ENCODE results near the gene NUP62CL. TPM values are rescaled to one million over a fixed set of nuclear protein-coding genes. Genes with fewer than 3 reads are reported as not detected.

Gene NUP62CL
- total RNA-seq, 1 experiment from 2014 or later, result 4.8 TPM

- ATAC-seq (no peak), DNase-seq (no peak)
- Histone ChIP-seq H3K9ac (ENCODE audit: low read length) (no peak overlapping the region), H3K4me1 (ENCODE audit: insufficient read depth, low read length) (no peaks in the 10 kb centered on the region), H3K4me3 (ENCODE audit: low read length) (no peak overlapping the region), H3K27me3 (ENCODE audit: low read length) (no peaks in the 10 kb centered on the region), H3K79me2 (ENCODE audit: low read length) (no peaks in the 10 kb centered on the region), H4K20me1 (ENCODE audit: low read length) (no peaks in the 10 kb centered on the region), H3K4me2 (ENCODE audit: low read length) (no peak overlapping the region), H3K27ac (ENCODE audit: low read length) (no peak overlapping the region), H3F3A (ENCODE audit: low read length, unreplicated experiment) (no peaks in the 10 kb centered on the region), H3K9me3 (ENCODE audit: low read length) (no peaks in the 10 kb centered on the region), H3K9me2 (replicated peaks; ENCODE audit: low read length) (no peaks in the 10 kb centered on the region), H3K36me3 (ENCODE audit: low read depth, low read length) (no peaks in the 10 kb centered on the region), H2AFZ (ENCODE audit: low read length) (no peak overlapping the region)
- TF ChIP-seq, protein P1, sequence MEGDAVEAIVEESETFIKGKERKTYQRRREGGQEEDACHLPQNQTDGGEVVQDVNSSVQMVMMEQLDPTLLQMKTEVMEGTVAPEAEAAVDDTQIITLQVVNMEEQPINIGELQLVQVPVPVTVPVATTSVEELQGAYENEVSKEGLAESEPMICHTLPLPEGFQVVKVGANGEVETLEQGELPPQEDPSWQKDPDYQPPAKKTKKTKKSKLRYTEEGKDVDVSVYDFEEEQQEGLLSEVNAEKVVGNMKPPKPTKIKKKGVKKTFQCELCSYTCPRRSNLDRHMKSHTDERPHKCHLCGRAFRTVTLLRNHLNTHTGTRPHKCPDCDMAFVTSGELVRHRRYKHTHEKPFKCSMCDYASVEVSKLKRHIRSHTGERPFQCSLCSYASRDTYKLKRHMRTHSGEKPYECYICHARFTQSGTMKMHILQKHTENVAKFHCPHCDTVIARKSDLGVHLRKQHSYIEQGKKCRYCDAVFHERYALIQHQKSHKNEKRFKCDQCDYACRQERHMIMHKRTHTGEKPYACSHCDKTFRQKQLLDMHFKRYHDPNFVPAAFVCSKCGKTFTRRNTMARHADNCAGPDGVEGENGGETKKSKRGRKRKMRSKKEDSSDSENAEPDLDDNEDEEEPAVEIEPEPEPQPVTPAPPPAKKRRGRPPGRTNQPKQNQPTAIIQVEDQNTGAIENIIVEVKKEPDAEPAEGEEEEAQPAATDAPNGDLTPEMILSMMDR (conservative IDR thresholded peaks at IDR 0.05; ENCODE audit: low read depth, low read length), result no peak
- TF ChIP-seq EZH2 (IDR thresholded peaks at IDR 0.05; ENCODE audit: low read length, unreplicated experiment) (no peak), EZH2phosphoT487 (IDR thresholded peaks at IDR 0.05; ENCODE audit: borderline replicate concordance, low read length) (no peak)
- intact Hi-C loops (cut with micrococcal nuclease), result no loop called here
- BruUV-seq (replicated peaks), result no TSS peak
- ChIA-PET CTCF (no interaction called here), POLR2A (ENCODE audit: unreplicated experiment) (no interaction called here)
Measured at GRCh38 chrX:107197319-107197718, 8.9 kb downstream of the NUP62CL start.

- no peaks in the 10 kb centered on the region for H3K36me3 ChIP-seq (ENCODE audit: low read depth, low read length)
- H3K4me1 ChIP-seq (ENCODE audit: insufficient read depth, low read length), result no peaks in the 10 kb centered on the region
- ATAC-seq (no peak), DNase-seq (no peak)
- POLR2A ChIA-PET (ENCODE audit: unreplicated experiment), result no interaction called here
- no peaks in the 10 kb centered on the region for H3F3A ChIP-seq (ENCODE audit: low read length, unreplicated experiment)
- H3K27ac ChIP-seq (ENCODE audit: low read length), result no peak overlapping the region
- CTCF ChIA-PET, result no interaction called here
- H3K9me3 ChIP-seq (ENCODE audit: low read length), result no peaks in the 10 kb centered on the region
- no peak overlapping the region for H3K4me2 ChIP-seq (ENCODE audit: low read length)
- H3K9me2 ChIP-seq (replicated peaks; ENCODE audit: low read length), result no peaks in the 10 kb centered on the region
- no peak overlapping the region for H3K4me3 ChIP-seq (ENCODE audit: low read length)
- no peaks in the 10 kb centered on the region for H4K20me1 ChIP-seq (ENCODE audit: low read length)
- H3K79me2 ChIP-seq (ENCODE audit: low read length), result no peaks in the 10 kb centered on the region
- intact Hi-C loops (cut with micrococcal nuclease), result no loop called here
- no peak overlapping the region for H3K9ac ChIP-seq (ENCODE audit: low read length)
- TF ChIP-seq EZH2phosphoT487 (IDR thresholded peaks at IDR 0.05; ENCODE audit: borderline replicate concordance, low read length), result no peak
- no peak for TF ChIP-seq EZH2 (IDR thresholded peaks at IDR 0.05; ENCODE audit: low read length, unreplicated experiment)
- TF ChIP-seq, protein P1 (conservative IDR thresholded peaks at IDR 0.05; ENCODE audit: low read depth, low read length), result no peak
- BruUV-seq (replicated peaks), result no TSS peak
- H3K27me3 ChIP-seq (ENCODE audit: low read length), result no peaks in the 10 kb centered on the region
- no peak overlapping the region for H2AFZ ChIP-seq (ENCODE audit: low read length)
Measured at GRCh38 chrX:107171369-107172102, 34.7 kb downstream of the NUP62CL start.

DNA sequence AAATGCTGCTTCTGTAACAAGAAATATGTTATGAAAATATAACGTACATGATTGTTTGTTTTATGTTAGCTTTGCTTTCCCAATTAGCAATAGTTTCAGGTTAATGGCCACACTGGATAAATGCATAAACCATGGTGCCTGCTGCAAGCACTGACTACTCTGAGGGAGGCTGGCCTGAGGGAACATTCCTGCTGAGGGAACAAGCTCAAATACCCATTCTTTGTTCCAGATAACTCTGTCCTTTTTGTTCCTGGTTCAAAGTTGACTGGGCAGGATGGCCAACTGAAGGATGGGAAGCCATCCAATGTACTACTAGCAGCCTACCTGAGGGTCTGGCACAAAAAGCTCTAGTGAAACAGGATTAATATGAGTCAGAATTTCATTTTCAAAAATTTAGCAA is 37.5 kb downstream of the NUP62CL start:
- Histone ChIP-seq H3F3A (ENCODE audit: low read length, unreplicated experiment) (no peaks in the 10 kb centered on the region), H3K9me2 (replicated peaks; ENCODE audit: low read length) (no peaks in the 10 kb centered on the region), H3K27ac (ENCODE audit: low read length) (no peak overlapping the region), H3K4me2 (ENCODE audit: low read length) (no peak overlapping the region), H2AFZ (ENCODE audit: low read length) (no peak overlapping the region), H3K79me2 (ENCODE audit: low read length) (no peaks in the 10 kb centered on the region), H3K4me3 (ENCODE audit: low read length) (no peak overlapping the region), H3K9ac (ENCODE audit: low read length) (no peak overlapping the region), H4K20me1 (ENCODE audit: low read length) (no peaks in the 10 kb centered on the region), H3K4me1 (ENCODE audit: insufficient read depth, low read length) (no peaks in the 10 kb centered on the region), H3K27me3 (ENCODE audit: low read length) (no peaks in the 10 kb centered on the region), H3K36me3 (ENCODE audit: low read depth, low read length) (no peaks in the 10 kb centered on the region), H3K9me3 (ENCODE audit: low read length) (no peaks in the 10 kb centered on the region)
- no TSS peak for BruUV-seq (replicated peaks)
- ChIA-PET CTCF (no interaction called here), POLR2A (ENCODE audit: unreplicated experiment) (no interaction called here)
- TF ChIP-seq EZH2phosphoT487 (IDR thresholded peaks at IDR 0.05; ENCODE audit: borderline replicate concordance, low read length) (no peak), EZH2 (IDR thresholded peaks at IDR 0.05; ENCODE audit: low read length, unreplicated experiment) (no peak)
- TF ChIP-seq, protein P1 (conservative IDR thresholded peaks at IDR 0.05; ENCODE audit: low read depth, low read length), result no peak
- no peak for ATAC-seq
- intact Hi-C loops (cut with micrococcal nuclease), result no loop called here
- no peak for DNase-seq

All from PC-3 (cell line).